Measurements from ENCODE around the gene DNASE1L1.

DNASE1L1 gene

GRCh38 chrX:154358011-154358410 lies 51.0 kb downstream of the DNASE1L1 start:
- no peak overlapping the region for H2BK120ac ChIP-seq (ENCODE audit: low read depth, low read length)
- H4K91ac ChIP-seq (ENCODE audit: low read depth, low read length, poor library complexity): no peak overlapping the region
- DNase-seq (ENCODE audit: low spot score): no peak
- H3K27ac ChIP-seq (replicated peaks; ENCODE audit: low read length): no peak overlapping the region
- no peak overlapping the region for H2AK5ac ChIP-seq (ENCODE audit: low read depth, low read length)
- no peak overlapping the region for H3K4ac ChIP-seq (ENCODE audit: low read length)
- peak overlapping the region; percentile 82 for H4K8ac ChIP-seq (ENCODE audit: low read depth, low read length)
- no peaks in the 10 kb centered on the region for H3K4me1 ChIP-seq (ENCODE audit: control insufficient read depth in 2 of 2, insufficient read depth in 1 of 2, low read depth in 1 of 2, low read length in 2 of 2)
- no peak overlapping the region for H2BK15ac ChIP-seq (ENCODE audit: low read length)
- H3K4me2 ChIP-seq (ENCODE audit: insufficient read depth, low read length, poor library complexity, severe bottlenecking): no peak overlapping the region
- WGBS, 2 donors (ENCODE audit: extremely low coverage in 2 of 2, insufficient read length in 2 of 2, insufficient replicate concordance in 1 of 2): no CpG with 5 or more reads among the region's 11 CpGs
- peaks cover 32% of the 10 kb centered on the region for H3K79me1 ChIP-seq (ENCODE audit: low read depth, low read length)
- no peak overlapping the region for H2AFZ ChIP-seq (ENCODE audit: low read length)
- H3K27me3 ChIP-seq (ENCODE audit: control insufficient read depth in 3 of 3, insufficient read depth in 3 of 3, low read depth in 1 of 3, low read length in 3 of 3): peaks cover 0 to 2% (median 0%) of the 10 kb centered on the region in 3 experiments
- H2BK5ac ChIP-seq (ENCODE audit: low read length): no peak overlapping the region
- H3K9ac ChIP-seq (ENCODE audit: low read depth, low read length, poor library complexity): no peak overlapping the region
- no peak overlapping the region for H3K14ac ChIP-seq (ENCODE audit: low read length)
- H3K18ac ChIP-seq (ENCODE audit: low read length): no peak overlapping the region
- no peaks in the 10 kb centered on the region for H3K9me3 ChIP-seq (replicated peaks in 1 of 2; ENCODE audit: control insufficient read depth in 2 of 2, insufficient read depth in 1 of 2, low read depth in 1 of 2, low read length in 2 of 2)
- H2BK12ac ChIP-seq (ENCODE audit: low read length): no peak overlapping the region
- no peak overlapping the region for H3K23ac ChIP-seq (ENCODE audit: low read depth, low read length, poor library complexity)
- H3K36me3 ChIP-seq (replicated peaks in 1 of 2; ENCODE audit: control insufficient read depth in 2 of 2, insufficient read depth in 2 of 2, low read length in 2 of 2): peaks cover 78 to 98% of the 10 kb centered on the region in 2 donors
- no peak overlapping the region for H3K4me3 ChIP-seq (ENCODE audit: low read length in 2 of 2)

GRCh38 chrX:154357205-154357604 lies 51.8 kb downstream of the DNASE1L1 start:
- H3K79me1 ChIP-seq (ENCODE audit: low read depth, low read length): peaks cover 28% of the 10 kb centered on the region
- H3K23ac ChIP-seq (ENCODE audit: low read depth, low read length, poor library complexity): no peak overlapping the region
- H4K91ac ChIP-seq (ENCODE audit: low read depth, low read length, poor library complexity): no peak overlapping the region
- no peak overlapping the region for H3K27ac ChIP-seq (replicated peaks; ENCODE audit: low read length)
- no peak overlapping the region for H4K8ac ChIP-seq (ENCODE audit: low read depth, low read length)
- no peaks in the 10 kb centered on the region for H3K4me1 ChIP-seq (ENCODE audit: control insufficient read depth in 2 of 2, insufficient read depth in 1 of 2, low read depth in 1 of 2, low read length in 2 of 2)
- no peak overlapping the region for H3K4me2 ChIP-seq (ENCODE audit: insufficient read depth, low read length, poor library complexity, severe bottlenecking)
- H2AFZ ChIP-seq (ENCODE audit: low read length): no peak overlapping the region
- H2BK120ac ChIP-seq (ENCODE audit: low read depth, low read length): no peak overlapping the region
- peaks cover 77 to 98% of the 10 kb centered on the region in 2 donors for H3K36me3 ChIP-seq (replicated peaks in 1 of 2; ENCODE audit: control insufficient read depth in 2 of 2, insufficient read depth in 2 of 2, low read length in 2 of 2)
- no peak overlapping the region for H3K4ac ChIP-seq (ENCODE audit: low read length)
- H3K9me3 ChIP-seq (replicated peaks in 1 of 2; ENCODE audit: control insufficient read depth in 2 of 2, insufficient read depth in 1 of 2, low read depth in 1 of 2, low read length in 2 of 2): no peaks in the 10 kb centered on the region
- no peak overlapping the region for H3K9ac ChIP-seq (ENCODE audit: low read depth, low read length, poor library complexity)
- no peak overlapping the region for H2BK12ac ChIP-seq (ENCODE audit: low read length)
- no peak overlapping the region for H3K18ac ChIP-seq (ENCODE audit: low read length)
- no peak overlapping the region for H2AK5ac ChIP-seq (ENCODE audit: low read depth, low read length)
- H3K27me3 ChIP-seq (ENCODE audit: control insufficient read depth in 3 of 3, insufficient read depth in 3 of 3, low read depth in 1 of 3, low read length in 3 of 3): peaks cover 0 to 2% (median 0%) of the 10 kb centered on the region in 3 experiments
- H3K4me3 ChIP-seq (ENCODE audit: low read length in 2 of 2): no peak overlapping the region
- no CpG with 5 or more reads among the region's 27 CpGs for whole genome bisulfite sequencing, 2 donors (ENCODE audit: extremely low coverage in 2 of 2, insufficient read length in 2 of 2, insufficient replicate concordance in 1 of 2)
- no peak overlapping the region for H3K14ac ChIP-seq (ENCODE audit: low read length)
- DNase-seq (ENCODE audit: low spot score): no peak
- H2BK5ac ChIP-seq (ENCODE audit: low read length): no peak overlapping the region
- H2BK15ac ChIP-seq (ENCODE audit: low read length): no peak overlapping the region

GRCh38 chrX:154356596-154356995 lies 52.5 kb downstream of the DNASE1L1 start:
- H3K4me2 ChIP-seq (ENCODE audit: insufficient read depth, low read length, poor library complexity, severe bottlenecking): no peak overlapping the region
- no peak overlapping the region for H4K91ac ChIP-seq (ENCODE audit: low read depth, low read length, poor library complexity)
- no peak for DNase-seq (ENCODE audit: low spot score)
- no peak overlapping the region for H2BK5ac ChIP-seq (ENCODE audit: low read length)
- H2AFZ ChIP-seq (ENCODE audit: low read length): no peak overlapping the region
- peaks cover 0 to 2% (median 0%) of the 10 kb centered on the region in 3 experiments for H3K27me3 ChIP-seq (ENCODE audit: control insufficient read depth in 3 of 3, insufficient read depth in 3 of 3, low read depth in 1 of 3, low read length in 3 of 3)
- no CpG with 5 or more reads among the region's 13 CpGs for WGBS, 2 donors (ENCODE audit: extremely low coverage in 2 of 2, insufficient read length in 2 of 2, insufficient replicate concordance in 1 of 2)
- peaks cover 76 to 98% of the 10 kb centered on the region in 2 donors for H3K36me3 ChIP-seq (replicated peaks in 1 of 2; ENCODE audit: control insufficient read depth in 2 of 2, insufficient read depth in 2 of 2, low read length in 2 of 2)
- H3K9me3 ChIP-seq (replicated peaks in 1 of 2; ENCODE audit: control insufficient read depth in 2 of 2, insufficient read depth in 1 of 2, low read depth in 1 of 2, low read length in 2 of 2): no peaks in the 10 kb centered on the region
- H4K8ac ChIP-seq (ENCODE audit: low read depth, low read length): no peak overlapping the region
- H3K4me3 ChIP-seq (ENCODE audit: low read length in 2 of 2): no peak overlapping the region
- no peak overlapping the region for H3K27ac ChIP-seq (replicated peaks; ENCODE audit: low read length)
- H3K4me1 ChIP-seq (ENCODE audit: control insufficient read depth in 2 of 2, insufficient read depth in 1 of 2, low read depth in 1 of 2, low read length in 2 of 2): no peaks in the 10 kb centered on the region
- no peak overlapping the region for H3K14ac ChIP-seq (ENCODE audit: low read length)
- no peak overlapping the region for H3K4ac ChIP-seq (ENCODE audit: low read length)
- no peak overlapping the region for H2BK12ac ChIP-seq (ENCODE audit: low read length)
- H2BK120ac ChIP-seq (ENCODE audit: low read depth, low read length): no peak overlapping the region
- no peak overlapping the region for H3K23ac ChIP-seq (ENCODE audit: low read depth, low read length, poor library complexity)
- no peak overlapping the region for H3K9ac ChIP-seq (ENCODE audit: low read depth, low read length, poor library complexity)
- H2BK15ac ChIP-seq (ENCODE audit: low read length): no peak overlapping the region
- H3K79me1 ChIP-seq (ENCODE audit: low read depth, low read length): peaks cover 26% of the 10 kb centered on the region
- H2AK5ac ChIP-seq (ENCODE audit: low read depth, low read length): no peak overlapping the region
- no peak overlapping the region for H3K18ac ChIP-seq (ENCODE audit: low read length)

- Histone ChIP-seq H3K79me1 (ENCODE audit: low read depth, low read length) (peaks cover 26% of the 10 kb centered on the region), H3K36me3 (replicated peaks in 1 of 2; ENCODE audit: control insufficient read depth in 2 of 2, insufficient read depth in 2 of 2, low read length in 2 of 2) (peaks cover 76 to 100% of the 10 kb centered on the region in 2 donors), H3K4me2 (ENCODE audit: insufficient read depth, low read length, poor library complexity, severe bottlenecking) (no peak overlapping the region), H2BK120ac (ENCODE audit: low read depth, low read length) (no peak overlapping the region), H2BK12ac (ENCODE audit: low read length) (no peak overlapping the region), H2BK15ac (ENCODE audit: low read length) (no peak overlapping the region), H2AFZ (ENCODE audit: low read length) (no peak overlapping the region), H3K4ac (ENCODE audit: low read length) (no peak overlapping the region), H3K4me1 (ENCODE audit: control insufficient read depth in 2 of 2, insufficient read depth in 1 of 2, low read depth in 1 of 2, low read length in 2 of 2) (no peaks in the 10 kb centered on the region), H3K9ac (ENCODE audit: low read depth, low read length, poor library complexity) (no peak overlapping the region), H3K27me3 (ENCODE audit: control insufficient read depth in 3 of 3, insufficient read depth in 3 of 3, low read depth in 1 of 3, low read length in 3 of 3) (peaks cover 0 to 2% (median 0%) of the 10 kb centered on the region in 3 experiments), H3K4me3 (ENCODE audit: low read length in 2 of 2) (no peak overlapping the region), H4K91ac (ENCODE audit: low read depth, low read length, poor library complexity) (no peak overlapping the region), H2BK5ac (ENCODE audit: low read length) (no peak overlapping the region), H3K27ac (replicated peaks; ENCODE audit: low read length) (no peak overlapping the region), H4K8ac (ENCODE audit: low read depth, low read length) (no peak overlapping the region), H3K18ac (ENCODE audit: low read length) (no peak overlapping the region), H3K14ac (ENCODE audit: low read length) (no peak overlapping the region), H3K9me3 (replicated peaks in 1 of 2; ENCODE audit: control insufficient read depth in 2 of 2, insufficient read depth in 1 of 2, low read depth in 1 of 2, low read length in 2 of 2) (no peaks in the 10 kb centered on the region), H2AK5ac (ENCODE audit: low read depth, low read length) (no peak overlapping the region), H3K23ac (ENCODE audit: low read depth, low read length, poor library complexity) (no peak overlapping the region)
- no peak for DNase-seq (ENCODE audit: low spot score)
- no CpG with 5 or more reads among the region's 12 CpGs for WGBS, 2 donors (ENCODE audit: extremely low coverage in 2 of 2, insufficient read length in 2 of 2, insufficient replicate concordance in 1 of 2)
Observed at GRCh38 chrX:154355776-154356140, 53.3 kb downstream of the DNASE1L1 start.
